HK-2 (cell line): Measurements from ENCODE around the gene PHRF1.
"Not testable (repeated sequence)": the region's sequence is repeated elsewhere in the genome, so short reads cannot be mapped to it uniquely, and the experiment has no call there.

Experiments used
- DNase-seq: peaks from one replicate; pipeline ENCODE4 v3.0.0-alpha.2; 2018; ENCODE audit not compliant: unreplicated experiment

PHRF1 gene

DNA sequence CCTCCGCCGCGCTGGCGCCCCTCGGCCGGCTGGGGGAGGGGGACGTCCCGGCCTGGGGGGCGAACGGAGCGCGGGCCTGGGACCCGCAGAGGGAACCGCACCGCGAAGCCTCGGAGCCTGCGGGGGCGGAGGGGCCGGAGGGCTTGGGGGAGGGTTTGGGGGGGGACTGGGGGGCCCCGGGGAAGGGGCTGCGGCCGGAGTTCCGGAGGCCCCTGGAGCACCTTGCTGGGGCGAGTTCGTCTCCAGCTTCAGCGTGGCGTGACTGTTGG lies 51.0 kb downstream of the PHRF1 start:
- DNase-seq: no peak

- DNase-seq: no peak
Observed at GRCh38 chr11:628056-628455, 51.8 kb downstream of the PHRF1 start.

DNA sequence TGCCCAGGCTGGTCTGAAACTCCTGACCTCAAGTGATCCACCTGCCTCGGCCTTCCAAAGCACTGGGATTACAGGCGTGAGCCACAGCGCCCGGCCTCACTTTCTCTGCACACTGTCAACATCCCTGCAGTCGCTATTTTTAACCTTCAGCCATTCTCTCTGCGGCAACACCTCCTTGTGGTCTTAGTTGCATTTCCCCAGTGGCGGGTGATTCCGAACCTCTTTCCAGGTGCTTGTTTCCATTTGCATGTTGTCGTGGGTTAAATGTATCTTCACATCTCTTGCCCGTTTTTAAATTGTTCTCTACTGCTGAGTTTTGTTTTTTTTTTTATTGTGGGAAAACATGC lies 52.9 kb downstream of the PHRF1 start:
- DNase-seq: no peak

DNA sequence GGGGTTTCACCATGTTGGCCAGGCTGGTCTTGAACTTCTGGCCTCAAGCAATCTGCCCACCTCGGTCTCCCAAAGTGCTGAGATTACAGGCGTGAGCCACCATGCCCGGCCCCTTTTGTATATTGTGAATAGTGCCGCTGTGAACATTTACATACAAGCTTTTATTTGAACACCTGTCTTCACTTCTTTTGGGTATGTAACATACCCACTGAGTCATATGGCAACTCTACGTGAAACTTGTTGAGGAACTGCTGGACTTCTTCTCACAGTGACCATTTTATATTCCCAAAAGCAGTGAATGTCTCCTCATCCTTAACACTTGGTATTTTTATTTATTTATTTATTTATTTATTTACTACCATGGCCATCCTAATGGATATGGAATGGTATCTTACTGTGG lies 54.6 kb downstream of the PHRF1 start:
- no peak for DNase-seq

- DNase-seq: no peak
Observed at GRCh38 chr11:635945-636510, 59.8 kb downstream of the PHRF1 start.

- DNase-seq: no peak
Observed at GRCh38 chr11:636511-637332, 60.5 kb downstream of the PHRF1 start, which contains the start of gene DRD4. Gene DRD4 (plus strand): TSS chr11:637269. CDS start chr11:637305, 36 bp downstream.

DNA sequence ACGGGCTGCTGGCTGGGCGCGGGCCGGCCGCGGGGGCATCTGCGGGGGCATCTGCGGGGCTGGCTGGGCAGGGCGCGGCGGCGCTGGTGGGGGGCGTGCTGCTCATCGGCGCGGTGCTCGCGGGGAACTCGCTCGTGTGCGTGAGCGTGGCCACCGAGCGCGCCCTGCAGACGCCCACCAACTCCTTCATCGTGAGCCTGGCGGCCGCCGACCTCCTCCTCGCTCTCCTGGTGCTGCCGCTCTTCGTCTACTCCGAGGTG lies 61.0 kb downstream of the PHRF1 start:
- DNase-seq: no peak

- no peak for DNase-seq
Observed at GRCh38 chr11:637593-638521, 61.6 kb downstream of the PHRF1 start.

DNA sequence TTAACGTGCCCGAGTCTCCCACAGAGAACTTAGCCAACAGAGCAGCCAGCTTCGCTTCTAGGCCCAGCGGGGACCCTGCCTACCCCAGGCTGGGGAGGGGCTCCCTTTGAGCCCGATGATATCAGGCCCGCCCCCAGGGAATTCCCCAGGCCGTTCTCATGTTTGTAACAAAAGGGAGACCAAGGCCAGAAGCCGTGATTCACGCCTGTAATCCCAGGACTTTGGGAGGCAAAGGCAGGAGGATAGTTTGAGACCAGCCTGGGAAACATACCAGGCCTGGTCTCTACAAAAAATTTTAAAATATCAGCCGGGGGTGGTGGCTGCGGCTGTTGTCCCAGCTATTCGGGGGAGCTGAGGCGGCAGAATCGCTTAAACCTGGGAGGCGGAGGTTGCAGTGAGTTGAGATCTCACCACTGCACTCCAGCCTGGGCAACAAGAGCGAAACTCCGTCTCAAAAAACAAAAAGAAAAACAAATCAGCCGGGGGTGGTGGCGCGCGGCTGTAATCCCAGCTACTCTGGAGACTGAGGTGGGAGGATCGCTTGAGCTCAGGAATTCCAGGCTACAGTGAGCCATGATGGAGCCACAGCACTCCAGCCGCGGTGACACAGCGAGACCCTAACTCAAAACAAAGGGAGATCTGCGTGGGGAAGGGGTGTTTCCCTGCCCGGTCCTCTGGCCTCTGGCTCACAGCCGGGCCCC lies 62.5 kb downstream of the PHRF1 start:
- DNase-seq: no peak

DNA sequence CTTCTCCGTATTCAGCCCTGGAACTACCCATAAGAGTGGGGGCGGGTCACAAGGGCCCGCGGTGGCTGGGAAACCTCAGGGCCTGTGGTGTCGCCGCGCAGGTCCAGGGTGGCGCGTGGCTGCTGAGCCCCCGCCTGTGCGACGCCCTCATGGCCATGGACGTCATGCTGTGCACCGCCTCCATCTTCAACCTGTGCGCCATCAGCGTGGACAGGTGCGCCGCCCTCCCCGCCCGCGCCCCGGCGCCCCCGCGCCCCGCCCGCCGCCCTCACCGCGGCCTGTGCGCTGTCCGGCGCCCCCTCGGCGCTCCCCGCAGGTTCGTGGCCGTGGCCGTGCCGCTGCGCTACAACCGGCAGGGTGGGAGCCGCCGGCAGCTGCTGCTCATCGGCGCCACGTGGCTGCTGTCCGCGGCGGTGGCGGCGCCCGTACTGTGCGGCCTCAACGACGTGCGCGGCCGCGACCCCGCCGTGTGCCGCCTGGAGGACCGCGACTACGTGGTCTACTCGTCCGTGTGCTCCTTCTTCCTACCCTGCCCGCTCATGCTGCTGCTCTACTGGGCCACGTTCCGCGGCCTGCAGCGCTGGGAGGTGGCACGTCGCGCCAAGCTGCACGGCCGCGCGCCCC lies 63.2 kb downstream of the PHRF1 start:
- DNase-seq: no peak

GRCh38 chr11:640021-640706 lies 63.9 kb downstream of the PHRF1 start:
- no peak for DNase-seq

GRCh38 chr11:641806-642370 lies 65.6 kb downstream of the PHRF1 start:
- DNase-seq: no peak

DNA sequence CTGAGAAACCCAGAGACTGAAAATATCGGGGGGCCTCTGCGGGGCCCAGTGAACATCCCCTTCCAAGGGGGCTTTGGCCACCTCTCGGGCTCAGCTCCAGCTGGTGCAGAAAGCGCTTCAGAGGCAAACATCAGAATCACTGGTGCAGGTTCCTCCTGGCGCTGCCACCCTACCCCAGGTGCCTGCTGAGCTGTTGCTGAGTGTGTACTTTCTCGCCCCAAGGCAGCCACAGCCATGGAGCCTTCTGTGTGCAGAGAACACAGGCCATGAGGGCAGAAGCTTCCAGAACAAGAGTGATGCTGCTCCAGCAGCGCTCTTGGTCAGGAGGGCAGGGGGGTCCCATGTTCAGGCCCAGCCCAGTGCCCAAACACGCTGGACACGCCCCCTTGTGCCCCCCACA lies 67.1 kb downstream of the PHRF1 start:
- no peak for DNase-seq

- DNase-seq: no peak
Observed at GRCh38 chr11:643849-644738, 67.8 kb downstream of the PHRF1 start.

GRCh38 chr11:645536-645935 lies 69.3 kb downstream of the PHRF1 start:
- no peak for DNase-seq

- no peak for DNase-seq
Observed at GRCh38 chr11:646214-646613, 69.9 kb downstream of the PHRF1 start.

GRCh38 chr11:647672-648158 lies 71.4 kb downstream of the PHRF1 start:
- DNase-seq: not testable (repeated sequence)

GRCh38 chr11:650482-650881 lies 74.2 kb downstream of the PHRF1 start:
- no peak for DNase-seq

DNA sequence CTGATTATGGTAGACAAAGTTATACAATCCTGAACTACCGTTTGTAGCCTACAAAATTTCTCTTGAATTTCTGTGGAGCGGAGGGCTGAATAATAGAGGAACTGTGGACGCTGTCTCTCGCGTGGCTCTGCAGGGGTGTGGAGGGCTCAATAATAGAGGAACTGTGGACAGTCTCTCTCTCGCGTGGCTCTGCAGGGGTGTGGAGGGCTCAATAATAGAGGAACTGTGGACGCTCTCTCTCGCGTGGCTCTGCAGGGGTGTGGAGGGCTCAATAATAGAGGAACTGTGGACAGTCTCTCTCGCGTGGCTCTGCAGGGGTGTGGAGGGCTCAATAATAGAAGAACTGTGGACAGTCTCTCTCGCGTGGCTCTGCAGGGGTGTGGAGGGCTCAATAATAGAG lies 76.9 kb downstream of the PHRF1 start:
- not testable (repeated sequence) for DNase-seq

- DNase-seq: no peak
Observed at GRCh38 chr11:653837-654236, 77.6 kb downstream of the PHRF1 start.
